ENCODE measurements around the gene ABLIM3. TPM values are rescaled to one million over a fixed set of nuclear protein-coding genes. Genes with fewer than 3 reads are reported as not detected.

The ABLIM3 gene
- total and polyA plus RNA-seq, 2 of the 8 experiments (the other 6 are each of a cell fraction or from before 2014, with no cell fraction given) = 0.36 to 0.56 TPM

DNA sequence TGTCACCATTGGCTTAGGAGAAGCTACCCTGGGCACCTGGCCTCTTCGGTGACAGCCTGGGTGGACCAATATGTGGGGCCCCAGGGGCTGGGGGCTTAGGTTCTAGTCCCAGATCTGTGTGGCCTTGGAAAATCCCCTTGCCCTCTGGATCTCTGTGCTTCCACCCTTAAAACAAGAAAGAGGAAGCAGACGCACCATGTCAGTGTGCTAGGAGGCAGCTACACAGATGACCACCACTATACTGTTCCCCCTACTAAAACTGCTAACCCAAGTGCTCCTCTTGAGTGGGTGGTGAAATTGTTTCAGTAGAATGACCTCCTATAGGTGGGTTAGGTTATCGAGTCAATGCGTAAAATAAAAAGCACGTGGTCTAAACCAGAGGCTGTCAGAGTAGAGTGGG lies 161.3 kb downstream of the ABLIM3 start:
- Histone ChIP-seq H3K9me3 (ENCODE audit: insufficient read depth in 2 of 2, low read depth in 1 of 2, low read length in 1 of 2) (no peaks in the 10 kb centered on the region), H3K27ac (ENCODE audit: low read depth, low read length) (no peak overlapping the region), H3K56ac (replicated peaks; ENCODE audit: insufficient read length, low read depth, low read length) (no peak overlapping the region), H3K79me2 (ENCODE audit: control insufficient read depth in 1 of 2, insufficient read depth in 2 of 2, low read length in 2 of 2) (no peaks in the 10 kb centered on the region), H2AFZ (ENCODE audit: low read length) (no peak overlapping the region), H3K23ac (ENCODE audit: insufficient read length) (no peak overlapping the region), H3K9ac (replicated peaks in 1 of 4; ENCODE audit: extremely low read depth in 1 of 4, low read depth in 3 of 4, low read length in 3 of 4) (no peak overlapping the region), H3K27me3 (replicated peaks in 1 of 4; ENCODE audit: control insufficient read depth in 3 of 4, extremely low read depth in 1 of 4, insufficient read depth in 3 of 4, low read length in 3 of 4) (no peaks in the 10 kb centered on the region), H2BK20ac (ENCODE audit: low read length) (no peak overlapping the region), H3K79me1 (ENCODE audit: low read depth, low read length) (no peaks in the 10 kb centered on the region), H4K5ac (ENCODE audit: insufficient read length, low read depth, low read length) (no peak overlapping the region), H2AK5ac (ENCODE audit: low read depth, low read length) (no peak overlapping the region), H3K4ac (replicated peaks; ENCODE audit: insufficient read length, low read depth, low read length) (no peak overlapping the region), H3K4me3 (ENCODE audit: extremely low read depth in 1 of 4, insufficient read depth in 2 of 4, low read depth in 3 of 4, low read length in 4 of 4) (no peak overlapping the region), H3K36me3 (ENCODE audit: control insufficient read depth in 2 of 4, insufficient read depth in 4 of 4, low read length in 3 of 4) (no peaks in the 10 kb centered on the region), H3K4me1 (replicated peaks in 1 of 4; ENCODE audit: control insufficient read depth in 3 of 4, insufficient read depth in 4 of 4, low read length in 3 of 4) (no peaks in the 10 kb centered on the region; a peak in 1 of 7 replicates), H2BK120ac (replicated peaks; ENCODE audit: low read depth, low read length) (no peak overlapping the region), H3K18ac (ENCODE audit: extremely low read depth, low read length) (no peak overlapping the region), H3K4me2 (ENCODE audit: insufficient read depth in 1 of 2, low read depth in 2 of 2, low read length in 2 of 2) (no peak overlapping the region), H2BK15ac (ENCODE audit: low read length) (no peak overlapping the region), H3K14ac (ENCODE audit: insufficient read length) (no peak overlapping the region), H2BK12ac (ENCODE audit: low read depth, low read length) (no peak overlapping the region), H2BK5ac (ENCODE audit: low read depth, low read length) (no peak overlapping the region), H4K20me1 (replicated peaks in 1 of 2; ENCODE audit: control insufficient read depth in 1 of 2, insufficient read depth in 2 of 2, low read length in 2 of 2) (no peaks in the 10 kb centered on the region), H4K8ac (ENCODE audit: extremely low read depth, insufficient read depth, low read length) (no peak overlapping the region), H4K91ac (replicated peaks; ENCODE audit: insufficient read length, low read length) (no peak overlapping the region), H3K23me2 (ENCODE audit: low read depth, low read length) (no peaks in the 10 kb centered on the region; the same call in 1 of the 2 replicates)
- POLR2A ChIA-PET (ENCODE audit: partially characterized antibody) = no interaction called here
- CTCF ChIA-PET (ENCODE audit: partially characterized antibody) = interaction anchor here (0.9 to 2.5 kb wide), 6 partner anchors 9 to 249 kb away, joined by 3 to 10 read pairs (median 6); no protein-coding TSS in a partner anchor
- no peak for TF ChIP-seq TAF1 (IDR thresholded peaks at IDR 0.05; ENCODE audit: low read depth, low read length)
- FAIRE-seq (no peak), DNase-seq (ENCODE audit: low read depth in 1 of 2, low spot score in 2 of 2) (no peak)
- WGBS, 2 experiments (ENCODE audit: extremely low coverage in 1 of 2, insufficient coverage in 1 of 2, insufficient read length in 1 of 2, insufficient replicate concordance in 2 of 2, low coverage in 1 of 2, low lambda C conversion rate in 2 of 2, missing lambda C conversion rate in 1 of 2) = 89% methylated on average over 5 of the region's 5 CpGs; no CpG with 5 or more reads in 1 of the 2 experiments
